NCI-H524 (cell line): ENCODE data around the gene RELA.

Source experiments
- DNase-seq, 2 experiments: peaks; one replicate each; lab custom pipeline; 2025; lab: John Stamatoyannopoulos, UW

Gene RELA

DNA sequence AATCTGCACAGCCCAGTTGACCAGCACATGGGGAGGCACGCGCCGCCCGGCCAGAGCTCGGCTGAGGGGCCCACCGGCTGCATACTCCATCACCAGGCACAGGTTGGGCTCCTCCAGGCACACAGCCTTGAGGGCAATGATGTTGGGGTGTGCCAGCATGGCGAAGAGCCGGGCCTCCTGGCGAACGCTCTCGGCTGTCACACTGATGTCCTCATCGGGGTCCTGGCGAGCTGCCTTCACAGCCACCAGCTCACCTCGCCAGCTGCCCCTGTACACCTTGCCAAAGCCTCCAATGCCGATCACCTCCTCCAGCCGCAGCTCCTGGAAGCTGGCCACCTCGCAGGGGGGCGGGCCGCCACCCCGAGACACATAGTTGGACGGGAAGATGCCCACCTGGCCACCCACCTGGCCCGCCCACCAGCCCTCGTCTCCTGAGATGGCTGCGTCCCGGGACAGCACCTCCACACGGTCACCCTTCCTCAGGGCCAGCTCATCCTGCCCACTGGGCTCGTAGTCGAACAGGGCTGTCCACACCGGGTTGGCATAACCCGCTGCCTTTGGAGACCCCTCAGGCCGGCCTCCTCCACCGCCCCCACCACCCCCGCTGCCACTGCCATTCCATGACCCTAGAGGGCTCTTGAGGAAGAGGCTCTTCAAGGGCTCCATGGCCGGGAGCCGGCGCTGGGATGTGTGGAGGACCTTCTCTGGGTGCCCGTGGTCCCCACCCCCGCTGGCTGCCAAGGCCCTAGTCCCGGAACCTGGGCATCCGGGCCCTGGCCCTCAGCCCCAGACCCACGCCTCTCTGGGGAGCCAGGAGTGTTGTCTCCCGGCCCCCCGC is 49.4 kb downstream of the RELA start:
- no peak for DNase-seq

DNA sequence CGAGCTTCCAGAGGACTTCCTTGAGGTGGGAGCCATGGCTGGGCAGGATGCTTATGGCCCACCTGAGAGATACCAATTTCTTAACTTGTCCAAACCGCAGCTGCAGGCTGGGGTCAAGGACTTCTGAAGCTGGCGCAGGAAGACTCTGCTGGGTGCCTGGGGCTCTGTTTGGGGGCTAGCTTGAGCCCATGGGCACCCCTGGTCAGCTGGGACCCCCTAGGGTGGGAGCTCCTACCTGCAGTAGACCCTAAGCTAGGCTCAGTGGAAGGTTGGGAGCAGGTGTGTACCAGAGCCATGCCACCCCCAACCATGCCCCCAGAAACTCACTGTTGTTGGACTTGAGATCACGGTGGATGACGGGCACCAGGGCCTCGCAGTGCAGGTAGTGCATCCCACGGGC is 50.0 kb downstream of the RELA start:
- DNase-seq, result no peak

DNA sequence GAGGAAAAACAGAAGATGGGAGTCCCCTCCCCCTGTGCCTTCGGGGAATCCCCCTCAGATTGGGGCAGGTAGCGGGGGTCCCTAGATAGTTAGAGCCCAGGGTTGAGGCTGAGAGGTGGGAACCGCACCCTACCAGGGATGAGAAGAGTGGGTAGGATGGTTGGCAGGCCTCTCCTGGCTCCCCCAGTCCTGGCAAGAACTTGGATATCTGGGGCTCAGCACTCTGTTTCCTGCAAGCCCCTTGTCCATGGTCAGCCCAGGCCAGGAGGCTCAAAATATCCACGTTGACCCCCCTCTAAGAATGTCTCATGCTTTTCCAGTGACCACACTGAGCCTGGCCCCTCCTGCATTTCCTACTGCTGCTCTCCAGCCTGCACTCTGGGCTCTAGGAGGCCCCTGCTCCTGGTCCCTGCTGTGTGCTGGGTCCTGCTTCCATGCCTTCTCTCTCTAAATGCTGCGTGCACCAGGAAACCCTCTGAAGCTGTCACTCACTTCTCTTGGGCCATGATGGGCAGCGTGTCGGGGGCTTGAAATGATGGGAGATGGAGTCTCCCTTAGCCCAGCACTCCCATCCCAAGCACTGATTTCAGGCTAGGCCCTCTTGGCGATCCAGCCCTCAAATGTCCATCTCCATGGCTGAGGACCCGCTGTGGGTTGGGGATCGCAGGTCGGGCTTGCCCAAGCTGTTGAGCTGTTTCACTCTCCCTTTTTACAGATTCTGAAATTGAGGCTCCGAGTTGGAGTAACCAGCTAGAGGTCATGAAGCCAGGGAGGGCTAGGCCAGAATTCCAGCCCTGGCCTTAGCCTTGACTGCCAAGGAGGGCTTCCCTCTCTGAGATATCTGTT is 50.7 kb downstream of the RELA start:
- no peak for DNase-seq

DNA sequence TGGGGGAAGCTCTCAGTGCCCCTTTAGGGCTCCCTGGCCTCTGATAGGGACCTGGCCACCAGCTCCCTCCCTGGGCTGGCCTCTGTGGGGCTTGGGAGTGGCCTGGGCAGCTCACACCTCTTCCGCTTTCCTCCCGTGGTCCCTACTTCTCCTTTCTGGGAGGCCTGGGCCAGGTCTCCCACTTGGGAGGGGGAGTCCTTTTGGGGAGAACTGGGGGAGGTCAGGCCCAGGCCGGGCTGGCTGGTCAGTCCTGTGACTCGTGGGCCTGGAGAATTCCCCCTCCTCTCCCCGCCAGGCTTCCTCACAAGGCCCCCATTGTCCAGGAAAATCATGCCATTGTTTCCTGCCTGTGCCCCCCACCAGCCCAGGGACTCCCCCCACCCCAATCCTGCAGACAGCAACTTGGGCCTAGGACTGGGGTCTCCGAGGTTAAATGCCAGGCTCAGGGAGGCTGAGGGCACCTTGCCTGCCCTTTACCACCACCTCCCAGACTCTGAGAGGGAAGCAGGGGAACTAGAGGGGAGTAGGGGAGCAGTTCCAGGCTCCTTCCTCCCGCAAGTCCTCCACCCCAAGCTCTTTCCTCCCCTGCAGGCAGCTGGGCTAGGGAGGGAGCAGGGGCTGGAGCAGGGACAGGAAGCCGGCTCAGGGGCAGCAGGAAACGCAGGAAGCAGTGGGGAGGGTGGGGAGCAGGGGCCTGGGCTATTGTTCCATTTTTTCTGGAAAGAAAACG is 51.5 kb downstream of the RELA start:
- no peak for DNase-seq

DNA sequence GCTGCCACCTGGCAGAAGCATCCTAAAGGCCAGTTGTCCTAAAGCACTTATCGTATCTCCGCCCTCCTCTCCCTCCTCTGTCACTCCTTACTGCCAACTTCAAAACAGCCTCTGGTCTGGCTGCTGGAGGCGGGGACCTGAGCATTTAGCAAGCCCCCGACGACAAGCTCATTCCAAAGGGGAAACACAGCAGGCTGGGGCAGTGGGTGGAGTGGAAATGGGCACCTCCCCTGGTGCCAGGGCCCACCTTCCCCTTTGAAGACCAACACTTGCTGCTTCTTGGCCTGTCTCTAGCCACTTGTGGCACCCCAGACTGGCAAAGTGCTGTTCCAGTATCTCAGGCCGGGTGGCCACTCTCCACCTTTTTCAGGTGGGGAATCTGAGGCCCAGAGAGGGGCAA is 52.3 kb downstream of the RELA start:
- no peak for DNase-seq

DNA sequence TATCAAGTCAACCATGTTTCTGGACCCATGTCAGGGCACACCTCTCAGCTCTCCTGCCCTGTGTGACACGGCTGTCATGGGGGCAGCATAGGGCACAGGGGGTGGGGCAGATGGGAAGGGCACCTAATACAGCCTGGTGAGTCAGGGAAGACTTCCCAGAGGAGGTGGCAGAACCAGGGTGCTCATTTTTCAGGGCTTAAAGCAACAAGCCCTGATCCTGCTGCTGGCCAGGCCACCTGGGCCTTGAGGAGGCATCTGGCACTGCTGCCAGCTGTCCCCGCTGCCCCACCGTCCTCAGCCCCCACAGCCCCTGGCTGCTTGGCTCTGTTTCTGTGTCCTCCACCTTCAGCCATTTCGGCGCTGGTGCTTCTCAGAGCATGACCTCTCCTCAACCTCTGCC is 53.1 kb downstream of the RELA start:
- peak in 1 of 2 experiments; percentile 32 for DNase-seq

DNA sequence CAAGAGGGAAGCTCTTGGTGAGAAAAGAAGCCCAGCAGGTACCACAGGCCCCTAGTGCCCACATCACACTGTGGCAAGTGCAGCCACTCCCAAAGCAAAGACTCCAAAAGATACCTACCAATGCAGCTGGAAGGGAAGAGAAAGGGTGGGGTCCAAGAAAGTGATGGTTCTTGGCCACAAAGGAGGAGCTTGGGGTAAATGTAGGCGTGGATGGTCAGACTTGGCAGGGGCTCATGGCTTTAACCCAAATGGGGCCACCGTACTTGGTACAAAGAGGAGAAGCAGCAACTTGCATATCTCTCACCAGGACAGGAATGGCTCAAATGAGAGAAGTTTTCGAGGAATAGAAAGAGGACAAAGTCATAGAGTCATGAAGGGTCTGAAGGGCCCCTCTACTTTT is 53.5 kb downstream of the RELA start:
- no peak for DNase-seq

DNA sequence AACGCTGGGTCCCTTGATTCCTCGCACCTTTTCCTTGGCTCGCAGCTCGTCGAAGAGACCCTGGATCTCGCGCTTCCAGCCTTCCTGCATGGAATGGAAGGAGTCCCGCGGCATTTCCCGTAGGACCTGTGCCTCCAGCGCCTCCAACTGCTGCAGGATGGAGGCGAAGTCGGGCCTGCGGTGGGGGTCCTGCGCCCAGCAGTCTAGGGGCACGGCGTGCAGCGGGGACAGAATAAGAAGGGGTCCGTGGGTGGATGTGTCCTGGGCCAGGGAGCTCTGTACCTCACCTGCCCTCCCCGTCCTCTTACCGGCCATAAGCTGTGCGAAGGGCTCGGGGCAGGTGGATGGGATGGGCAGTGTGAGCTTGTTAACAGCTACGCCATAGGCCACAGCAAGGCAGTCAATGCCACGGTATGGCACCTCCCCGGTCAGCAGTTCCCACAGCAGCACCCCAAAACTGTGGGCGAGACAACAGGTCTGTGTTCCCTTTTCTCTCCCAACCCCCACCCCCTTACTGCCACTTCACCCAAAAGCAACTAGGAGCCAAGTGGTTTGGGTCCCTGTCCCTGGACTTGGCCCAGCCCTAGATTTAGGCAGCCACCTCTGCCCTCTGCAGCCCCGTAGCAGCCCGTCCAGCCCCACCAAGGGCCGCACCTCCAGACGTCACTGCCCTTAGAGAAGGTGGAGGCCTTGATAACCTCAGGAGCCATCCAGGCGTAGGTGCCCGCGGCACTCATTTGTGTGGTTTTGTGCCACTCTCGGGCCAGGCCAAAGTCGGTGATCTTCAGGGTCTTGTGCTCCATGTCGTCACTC is 54.9 kb downstream of the RELA start:
- no peak for DNase-seq

DNA sequence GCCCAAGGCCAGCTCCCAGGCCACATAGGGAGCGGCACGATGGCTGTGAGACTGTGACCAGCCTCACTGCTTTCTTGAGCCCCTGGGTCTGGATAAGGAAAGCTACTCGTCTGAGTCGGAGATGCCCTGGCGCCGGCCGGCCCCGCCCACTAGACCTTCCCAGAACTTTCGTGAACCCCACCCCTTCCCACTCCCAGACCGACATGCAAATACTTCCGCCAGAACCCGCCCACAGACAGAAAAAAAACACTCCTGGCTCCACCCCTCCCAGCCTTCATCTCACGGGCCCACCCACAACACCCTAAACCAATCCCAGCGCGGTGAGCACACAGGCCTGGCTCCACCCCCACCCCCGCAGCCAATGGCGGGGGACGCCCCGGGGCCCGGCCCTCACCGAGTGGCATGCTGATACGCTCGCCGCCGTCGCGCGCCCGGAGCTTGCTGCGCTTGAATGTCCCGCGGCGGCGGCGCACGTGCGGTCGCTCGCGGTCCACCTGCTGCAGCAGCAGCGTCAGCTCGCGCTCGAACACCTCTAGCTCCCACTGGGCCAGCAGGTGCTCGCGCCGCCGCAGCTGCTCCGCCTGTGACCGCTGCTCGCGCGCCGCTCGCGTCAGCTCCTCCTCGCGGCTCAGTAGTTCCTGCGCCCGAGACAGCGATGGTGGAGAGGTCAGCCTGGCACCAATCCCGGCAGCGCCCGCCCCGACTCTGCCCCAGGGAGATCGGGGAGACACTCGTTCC is 55.7 kb downstream of the RELA start:
- DNase-seq, result no peak

DNA sequence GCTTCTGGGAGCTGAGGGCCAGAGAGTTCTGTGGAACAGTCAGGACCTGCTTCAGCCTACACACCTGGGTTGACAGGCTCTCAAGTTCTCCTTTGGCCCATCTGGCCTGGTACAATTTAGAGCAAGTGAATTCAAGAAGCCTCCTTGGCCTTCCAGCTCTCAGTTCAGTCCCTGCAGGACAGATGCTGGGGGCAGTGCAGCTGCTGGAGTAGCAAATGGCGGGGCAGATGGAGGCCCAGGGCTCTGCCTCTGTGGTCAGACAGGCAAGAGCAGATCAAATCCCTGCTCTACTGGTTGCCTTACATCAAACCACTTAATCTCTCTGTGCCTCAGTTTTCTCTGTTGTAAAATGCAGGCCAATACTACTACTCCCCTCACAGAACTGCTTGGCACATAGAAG is 58.5 kb downstream of the RELA start:
- peak; percentile 30 to 85 for DNase-seq
